GM12891 (cell line): Measurements from ENCODE around the gene PDPN.

ENCODE experiments used
- POLR2A ChIP-seq: IDR thresholded peaks from 2 replicates; pipeline ENCODE4 v1.6.1; 2011; ENCODE audit warnings: low read depth, low read length, control low read depth
- POLR2AphosphoS5 ChIP-seq: IDR thresholded peaks from 2 replicates; pipeline ENCODE4 v1.6.1; 2011; ENCODE audit warnings: low read depth, low read length, control low read depth
- SPI1 ChIP-seq: IDR thresholded peaks from 2 replicates; pipeline ENCODE4 v1.6.1; 2011; ENCODE audit warnings: low read depth, low read length, control low read depth
- TAF1 ChIP-seq: IDR thresholded peaks from 2 replicates; pipeline ENCODE4 v1.6.1; 2011; ENCODE audit warnings: low read depth, low read length, control low read depth

DNA sequence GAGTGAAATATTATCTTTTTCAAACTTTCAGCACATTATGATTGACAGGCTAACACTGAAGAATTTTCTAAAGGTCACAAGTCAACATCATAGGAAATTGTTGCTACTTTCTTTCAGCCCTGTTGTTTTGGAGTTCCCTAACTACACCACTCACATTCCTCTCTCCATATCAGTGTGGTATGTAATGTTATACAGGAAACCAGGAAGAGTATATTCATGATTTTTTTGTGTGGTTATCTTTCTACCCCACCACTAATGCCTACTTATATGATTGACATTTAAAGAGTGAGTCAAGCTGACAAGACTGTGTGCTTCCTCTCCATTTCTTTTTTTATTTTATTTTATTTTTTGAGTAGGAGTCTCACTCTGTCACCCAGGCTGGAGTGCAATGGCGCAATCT lies 68.6 kb downstream of the PDPN start:
- TF ChIP-seq POLR2A (no peak), POLR2AphosphoS5 (no peak), TAF1 (no peak), SPI1 (no peak)
